HG03108 (cell line): ENCODE results near the gene POU4F3.

Experiments
- ATAC-seq: cut with Tn5 transposase; IDR thresholded peaks from one replicate; pipeline ENCODE4 v1.9.1; 2021; ENCODE audit warnings: moderate library complexity; ENCODE audit not compliant: unreplicated experiment

POU4F3 gene

GRCh38 chr5:146390469-146390868, 51.8 kb downstream of the POU4F3 start:
- no peak for ATAC-seq
